Measurements from ENCODE around the gene ACSL5.
"Not testable (repeated sequence)": the region's sequence is repeated elsewhere in the genome, so short reads cannot be mapped to it uniquely, and the experiment has no call there.

Gene ACSL5

GRCh38 chr10:112424651-112425050, 50.7 kb downstream of the ACSL5 start:
- DNase-seq, result no peak

- no peak for DNase-seq
These were observed 52.2 kb downstream of the ACSL5 start for GRCh38 chr10:112426111-112426510.

- DNase-seq, result no peak
These were observed 55.2 kb downstream of the ACSL5 start for GRCh38 chr10:112429147-112429546.

GRCh38 chr10:112429654-112430230, 55.8 kb downstream of the ACSL5 start:
- DNase-seq, result no peak

- no peak for DNase-seq
These were observed 59.2 kb downstream of the ACSL5 start for GRCh38 chr10:112433136-112433535.

- no peak for DNase-seq
These were observed 61.2 kb downstream of the ACSL5 start for GRCh38 chr10:112434988-112435619.

- no peak for DNase-seq
These were observed 64.4 kb downstream of the ACSL5 start for GRCh38 chr10:112438356-112438755.

- DNase-seq, result no peak
These were observed 67.6 kb downstream of the ACSL5 start for GRCh38 chr10:112441520-112441919.

- no peak for DNase-seq
These were observed 68.1 kb downstream of the ACSL5 start for GRCh38 chr10:112442063-112442462.

GRCh38 chr10:112446055-112446854, 72.3 kb downstream of the ACSL5 start:
- DNase-seq, result no peak

- DNase-seq, result peak; percentile 46
These were observed 73.1 kb downstream of the ACSL5 start, which contains the start of the genes VTI1A and ZDHHC6 for GRCh38 chr10:112446855-112447619. Gene VTI1A, plus strand, starts transcription at chr10:112447215. Its CDS starts 159 bp downstream, at chr10:112447374. Gene ZDHHC6, minus strand, starts transcription at chr10:112446914. Its CDS starts 1,478 bp downstream, at chr10:112445436.

- no peak for DNase-seq
These were observed 73.7 kb downstream of the ACSL5 start for GRCh38 chr10:112447620-112447928.

GRCh38 chr10:112448888-112449287, 75.0 kb downstream of the ACSL5 start:
- DNase-seq, result no peak

GRCh38 chr10:112454910-112455779, 81.2 kb downstream of the ACSL5 start:
- DNase-seq, result no peak

- no peak for DNase-seq
These were observed 82.6 kb downstream of the ACSL5 start for GRCh38 chr10:112456533-112456932.

GRCh38 chr10:112460366-112460765, 86.5 kb downstream of the ACSL5 start:
- DNase-seq, result no peak

GRCh38 chr10:112461029-112461887, 87.3 kb downstream of the ACSL5 start:
- no peak for DNase-seq

- DNase-seq, result not testable (repeated sequence)
These were observed 90.2 kb downstream of the ACSL5 start for GRCh38 chr10:112464074-112464473.

- no peak for DNase-seq
These were observed 91.5 kb downstream of the ACSL5 start for GRCh38 chr10:112465299-112465883.

- DNase-seq, result no peak
These were observed 92.9 kb downstream of the ACSL5 start for GRCh38 chr10:112466802-112467201.

- DNase-seq, result no peak
These were observed 93.7 kb downstream of the ACSL5 start for GRCh38 chr10:112467541-112468075.
